Mucosa of descending colon (tissue), 3 donors: ENCODE data around the gene TAGAP. TPM values are rescaled to one million over a fixed set of nuclear protein-coding genes. Genes with fewer than 3 reads are reported as not detected.

Experiments used
- ATAC-seq: fragments of 200-7000 bp; cut with Tn5 transposase; one replicate; pipeline ENCODE4 v1.9.1; 2020; ENCODE audit warnings: mild to moderate bottlenecking, moderate library complexity
- DNase-seq, 3 donors: peaks; one replicate each; pipeline ENCODE4 v3.0.0-alpha.2; 2020
- H3K36me3 ChIP-seq: fragments of 200-600 bp; one replicate; pipeline ENCODE4 v1.8.0; 2021; ENCODE audit warnings: low read depth, mild to moderate bottlenecking
- H3K4me1 ChIP-seq: fragments of 200-600 bp; one replicate; pipeline ENCODE4 v1.8.0; 2021; ENCODE audit warnings: low read depth, mild to moderate bottlenecking
- H3K4me3 ChIP-seq: fragments of 200-600 bp; one replicate; pipeline ENCODE4 v1.8.0; 2021; ENCODE audit warnings: mild to moderate bottlenecking
- H3K9me3 ChIP-seq: fragments of 200-600 bp; one replicate; pipeline ENCODE4 v1.8.0; 2021; ENCODE audit warnings: mild to moderate bottlenecking
- intact Hi-C, 2 donors: fragments of 100-400 bp; cut with DNase I in 1 of 2; cut with micrococcal nuclease in 1 of 2; formaldehyde crosslinking; loops; one replicate each; pipeline versions ENCODE4 v1.11.0 to v1.11.1; 2022; cut with DNase I, micrococcal nuclease
- total RNA-seq, 3 donors: library from RNA; stranded (reverse); fragmentation: NEBNext Ultra II Directional in 2 of 3; extraction: Animal tissue kit (Norgen Biotek cat#: 25700) in 2 of 3; gene quantifications; one replicate each; pipeline versions ENCODE4 v1.2.1 to v1.2.4, GENCODE V29; 2021 to 2023
- TF ChIP-seq, protein P1 (sequence below): fragments of 200-600 bp; IDR thresholded peaks from one replicate; pipeline ENCODE4 v1.8.0; 2022; ENCODE audit warnings: antibody characterized with exemption, mild to moderate bottlenecking
- donor health status: DM: no; HTN: no; CAD: no; lungs with moderate emphysema.
- donor health status: DM: no; HTN: no; CAD: no.
- donor health status: DM: no; HTN: yes; CAD: no.

Gene TAGAP
- total RNA-seq, 3 donors from 2014 or later: 2.0 to 4.1 (median 3.7) TPM

GRCh38 chr6:159062976-159063375 is 18.2 kb upstream of the TAGAP start:
- ATAC-seq: peak; percentile 25
- TF ChIP-seq, protein P1, sequence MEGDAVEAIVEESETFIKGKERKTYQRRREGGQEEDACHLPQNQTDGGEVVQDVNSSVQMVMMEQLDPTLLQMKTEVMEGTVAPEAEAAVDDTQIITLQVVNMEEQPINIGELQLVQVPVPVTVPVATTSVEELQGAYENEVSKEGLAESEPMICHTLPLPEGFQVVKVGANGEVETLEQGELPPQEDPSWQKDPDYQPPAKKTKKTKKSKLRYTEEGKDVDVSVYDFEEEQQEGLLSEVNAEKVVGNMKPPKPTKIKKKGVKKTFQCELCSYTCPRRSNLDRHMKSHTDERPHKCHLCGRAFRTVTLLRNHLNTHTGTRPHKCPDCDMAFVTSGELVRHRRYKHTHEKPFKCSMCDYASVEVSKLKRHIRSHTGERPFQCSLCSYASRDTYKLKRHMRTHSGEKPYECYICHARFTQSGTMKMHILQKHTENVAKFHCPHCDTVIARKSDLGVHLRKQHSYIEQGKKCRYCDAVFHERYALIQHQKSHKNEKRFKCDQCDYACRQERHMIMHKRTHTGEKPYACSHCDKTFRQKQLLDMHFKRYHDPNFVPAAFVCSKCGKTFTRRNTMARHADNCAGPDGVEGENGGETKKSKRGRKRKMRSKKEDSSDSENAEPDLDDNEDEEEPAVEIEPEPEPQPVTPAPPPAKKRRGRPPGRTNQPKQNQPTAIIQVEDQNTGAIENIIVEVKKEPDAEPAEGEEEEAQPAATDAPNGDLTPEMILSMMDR: no peak
- Histone ChIP-seq H3K4me3 (no peak overlapping the region), H3K36me3 (no peaks in the 10 kb centered on the region), H3K4me1 (no peaks in the 10 kb centered on the region), H3K9me3 (no peaks in the 10 kb centered on the region)
- no peak for DNase-seq
- intact Hi-C loops: no loop called here

- peak; percentile 81 for ATAC-seq
- intact Hi-C loops: no loop called here
- Histone ChIP-seq H3K4me1 (no peaks in the 10 kb centered on the region), H3K9me3 (no peaks in the 10 kb centered on the region), H3K4me3 (no peak overlapping the region), H3K36me3 (no peaks in the 10 kb centered on the region)
- TF ChIP-seq, protein P1: no peak
- DNase-seq: peak in 1 of 3 donors; percentile 38
Measured at GRCh38 chr6:159062564-159062945, 17.8 kb upstream of the TAGAP start.

DNA sequence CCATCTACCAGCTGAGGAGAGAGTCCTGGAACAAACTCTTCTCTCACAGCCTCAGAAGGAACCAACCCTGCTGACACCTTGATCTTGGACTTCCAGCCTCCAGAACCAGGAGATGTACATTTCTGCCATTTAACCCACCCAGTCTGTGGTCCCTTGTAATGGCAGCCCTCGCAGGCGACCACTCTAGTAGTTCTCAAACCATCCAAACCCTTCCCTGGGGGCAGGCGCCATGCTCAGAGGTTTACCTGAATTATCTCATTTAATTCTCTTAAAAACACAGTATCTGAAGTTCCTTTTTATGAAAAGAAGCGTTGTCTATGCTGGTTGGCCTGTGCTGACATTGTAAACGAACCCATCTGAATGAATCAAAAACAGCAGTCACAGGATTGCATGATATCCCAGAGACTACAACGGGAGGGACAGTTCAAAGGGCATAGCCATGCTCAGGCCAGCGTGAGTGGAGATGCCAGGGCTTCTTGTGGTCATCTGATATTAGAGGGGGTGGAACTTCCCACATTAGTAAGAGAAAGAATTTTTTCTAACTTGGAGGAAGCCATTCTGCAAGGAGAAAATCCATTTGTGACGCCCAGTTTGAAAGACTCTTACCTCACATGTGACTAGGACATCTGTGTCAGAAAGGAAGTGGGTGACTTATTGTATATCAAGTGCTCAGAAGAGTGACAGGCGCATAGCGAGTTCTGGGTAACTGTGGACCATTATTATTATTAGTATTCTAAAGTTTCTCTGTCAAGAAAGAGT is 17.2 kb upstream of the TAGAP start:
- TF ChIP-seq, protein P1: no peak
- intact Hi-C loops: no loop called here
- H3K9me3 ChIP-seq: no peaks in the 10 kb centered on the region
- H3K4me3 ChIP-seq: no peak overlapping the region
- DNase-seq (no peak), ATAC-seq (peak; percentile 80)
- no peaks in the 10 kb centered on the region for H3K4me1 ChIP-seq
- no peaks in the 10 kb centered on the region for H3K36me3 ChIP-seq

DNA sequence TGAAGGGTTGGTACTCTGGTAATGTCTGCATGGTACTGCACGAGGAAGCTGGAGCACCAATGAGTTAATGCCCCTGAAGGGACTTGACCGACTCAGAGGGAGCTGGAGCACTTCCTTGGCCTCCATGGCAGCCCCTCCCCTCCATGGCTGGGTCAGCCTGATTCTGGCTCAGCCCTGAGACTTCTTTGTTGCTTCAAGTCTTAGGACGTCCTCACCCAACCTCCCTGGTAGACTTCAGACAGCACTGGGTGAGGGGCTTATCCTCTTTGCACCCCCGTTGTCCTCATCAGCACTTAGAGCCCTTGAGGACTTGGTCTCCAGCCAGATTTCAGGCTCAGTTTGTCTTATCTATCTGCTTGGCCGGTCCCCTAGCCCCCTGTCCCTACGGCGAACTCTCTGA is 16.4 kb upstream of the TAGAP start:
- peaks cover 2% of the 10 kb centered on the region for H3K4me1 ChIP-seq
- no peak overlapping the region for H3K4me3 ChIP-seq
- H3K9me3 ChIP-seq: no peaks in the 10 kb centered on the region
- TF ChIP-seq, protein P1: no peak
- DNase-seq: no peak
- intact Hi-C loops: no loop called here
- no peaks in the 10 kb centered on the region for H3K36me3 ChIP-seq
- ATAC-seq: no peak

GRCh38 chr6:159059885-159060506 is 15.2 kb upstream of the TAGAP start:
- no peaks in the 10 kb centered on the region for H3K9me3 ChIP-seq
- no peaks in the 10 kb centered on the region for H3K36me3 ChIP-seq
- intact Hi-C loops: no loop called here
- ATAC-seq: no peak
- DNase-seq: no peak
- peaks cover 4% of the 10 kb centered on the region for H3K4me1 ChIP-seq
- TF ChIP-seq, protein P1: no peak
- no peak overlapping the region for H3K4me3 ChIP-seq
